ENCODE measurements around the gene CDH23. TPM values are rescaled to one million over a fixed set of nuclear protein-coding genes. Genes with fewer than 3 reads are reported as not detected.

The CDH23 gene
- polyA plus RNA-seq, 1 donor (not counting 4 experiments of a cell fraction or from before 2014, with no cell fraction given) = 0.01 TPM

GRCh38 chr10:71828702-71829101 is 432.0 kb downstream of the CDH23 start:
- Histone ChIP-seq H3K9me3 (ENCODE audit: control insufficient read depth, low read depth, low read length) (no peaks in the 10 kb centered on the region), H3K9ac (ENCODE audit: control insufficient read depth, extremely low read depth, insufficient read depth, low read length) (no peak overlapping the region), H4K20me1 (ENCODE audit: control insufficient read depth, extremely low read depth, insufficient read depth, low read length) (no peaks in the 10 kb centered on the region), H3K4me1 (ENCODE audit: control insufficient read depth, extremely low read depth, insufficient read depth, low read length) (peaks cover 12% of the 10 kb centered on the region), H3K36me3 (ENCODE audit: control insufficient read depth in 2 of 2, extremely low read depth in 1 of 2, insufficient read depth in 2 of 2, low read length in 2 of 2) (peaks cover 60 to 67% of the 10 kb centered on the region in 2 experiments), H3K79me2 (ENCODE audit: control insufficient read depth, insufficient read depth, low read length) (peaks cover 19% of the 10 kb centered on the region), H3K9me1 (ENCODE audit: control insufficient read depth, extremely low read depth, insufficient read depth, low read length) (peaks cover 2% of the 10 kb centered on the region), H3K27me3 (ENCODE audit: control insufficient read depth, extremely low read depth, insufficient read depth, low read length) (no peaks in the 10 kb centered on the region), H2AFZ (ENCODE audit: control insufficient read depth, low read length) (no peak overlapping the region), H3K4me2 (ENCODE audit: control insufficient read depth, extremely low read depth, insufficient read depth, low read depth, low read length) (no peak overlapping the region), H3K4me3 (ENCODE audit: control insufficient read depth in 2 of 3, extremely low read depth in 1 of 3, insufficient read depth in 2 of 3, low read depth in 1 of 3, low read length in 3 of 3) (no peak overlapping the region), H3K27ac (ENCODE audit: control insufficient read depth, insufficient read depth, low read length) (no peak overlapping the region)
- DNase-seq (ENCODE audit: low read depth, low spot score) (no peak), FAIRE-seq (no peak)
- no peak for TF ChIP-seq EZH2 (IDR thresholded peaks at IDR 0.05; ENCODE audit: low read length)
- TF ChIP-seq CTCF (optimal IDR thresholded peaks at IDR 0.05 in 1 of 3, IDR thresholded peaks at IDR 0.05 in 1 of 3, conservative IDR thresholded peaks at IDR 0.05 in 1 of 3; ENCODE audit: extremely low read depth in 1 of 3, insufficient read depth in 2 of 3, low read length in 3 of 3) = no peak
- dilution Hi-C loops (cut with MboI; ENCODE audit: extremely low pct_ligation_motif_present, low sequenced_read_pairs) = no loop called here

GRCh38 chr10:71829171-71829570 is 432.5 kb downstream of the CDH23 start:
- Histone ChIP-seq H3K4me3 (ENCODE audit: control insufficient read depth in 2 of 3, extremely low read depth in 1 of 3, insufficient read depth in 2 of 3, low read depth in 1 of 3, low read length in 3 of 3) (no peak overlapping the region), H3K79me2 (ENCODE audit: control insufficient read depth, insufficient read depth, low read length) (peaks cover 23% of the 10 kb centered on the region), H3K27ac (ENCODE audit: control insufficient read depth, insufficient read depth, low read length) (no peak overlapping the region), H4K20me1 (ENCODE audit: control insufficient read depth, extremely low read depth, insufficient read depth, low read length) (no peaks in the 10 kb centered on the region), H3K27me3 (ENCODE audit: control insufficient read depth, extremely low read depth, insufficient read depth, low read length) (no peaks in the 10 kb centered on the region), H3K9me3 (ENCODE audit: control insufficient read depth, low read depth, low read length) (no peaks in the 10 kb centered on the region), H3K9ac (ENCODE audit: control insufficient read depth, extremely low read depth, insufficient read depth, low read length) (no peak overlapping the region), H3K4me2 (ENCODE audit: control insufficient read depth, extremely low read depth, insufficient read depth, low read depth, low read length) (no peak overlapping the region), H3K9me1 (ENCODE audit: control insufficient read depth, extremely low read depth, insufficient read depth, low read length) (peaks cover 2% of the 10 kb centered on the region), H3K36me3 (ENCODE audit: control insufficient read depth in 2 of 2, extremely low read depth in 1 of 2, insufficient read depth in 2 of 2, low read length in 2 of 2) (peaks cover 57 to 66% of the 10 kb centered on the region in 2 experiments), H3K4me1 (ENCODE audit: control insufficient read depth, extremely low read depth, insufficient read depth, low read length) (peaks cover 12% of the 10 kb centered on the region), H2AFZ (ENCODE audit: control insufficient read depth, low read length) (no peak overlapping the region)
- FAIRE-seq = no peak
- dilution Hi-C loops (cut with MboI; ENCODE audit: extremely low pct_ligation_motif_present, low sequenced_read_pairs) = no loop called here
- TF ChIP-seq CTCF (optimal IDR thresholded peaks at IDR 0.05 in 1 of 3, IDR thresholded peaks at IDR 0.05 in 1 of 3, conservative IDR thresholded peaks at IDR 0.05 in 1 of 3; ENCODE audit: extremely low read depth in 1 of 3, insufficient read depth in 2 of 3, low read length in 3 of 3) (no peak), EZH2 (IDR thresholded peaks at IDR 0.05; ENCODE audit: low read length) (no peak)
- no peak for DNase-seq (ENCODE audit: low read depth, low spot score)
